ENCODE data around the gene ARHGAP40.

GRCh38 chr20:38573413-38573812 lies 28.2 kb upstream of the ARHGAP40 start:
- no peak for TF ChIP-seq POLR2AphosphoS5 (IDR thresholded peaks at IDR 0.05; ENCODE audit: borderline replicate concordance, low read depth, low read length)
- no peak for TF ChIP-seq EZH2 (IDR thresholded peaks at IDR 0.05)
- TF ChIP-seq FOXP2 (optimal IDR thresholded peaks at IDR 0.05; ENCODE audit: control extremely low read depth, extremely low read length, insufficient read depth) = no peak
